HG02885 (cell line): ENCODE data around the gene OVCA2.
A peak's percentile ranks its signal among the peaks of the same experiment; 100 is the strongest.

Source experiments
- ATAC-seq: cut with Tn5 transposase; IDR thresholded peaks from one replicate; pipeline ENCODE4 v1.9.1; 2021; ENCODE audit warnings: mild to moderate bottlenecking; ENCODE audit not compliant: unreplicated experiment, poor library complexity

The OVCA2 gene

GRCh38 chr17:2081564-2081963 lies 39.7 kb downstream of the OVCA2 start:
- no peak for ATAC-seq

- ATAC-seq, result no peak
These were observed 40.4 kb downstream of the OVCA2 start for GRCh38 chr17:2082003-2082781.

DNA sequence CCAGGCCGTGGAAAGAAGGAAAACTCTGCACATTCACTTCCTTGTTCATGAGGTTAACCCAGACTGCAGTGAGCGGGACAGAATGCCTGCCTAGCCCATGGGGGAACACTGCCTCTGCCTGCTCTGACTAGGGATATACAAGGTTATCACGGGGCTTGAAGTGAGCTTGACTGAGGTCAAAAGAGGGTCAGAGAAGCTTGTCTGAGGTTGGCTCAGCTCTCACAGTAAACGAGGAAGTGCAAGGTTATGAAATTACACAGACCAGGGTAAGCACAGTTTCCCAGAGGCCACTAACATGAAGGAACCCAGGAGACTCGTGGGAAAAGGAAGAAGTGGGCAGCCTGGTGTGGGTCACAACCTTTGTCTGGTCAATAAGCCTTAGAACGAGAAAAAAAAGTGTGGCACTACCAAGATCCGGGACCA lies 41.8 kb downstream of the OVCA2 start:
- peak; percentile 53 for ATAC-seq

DNA sequence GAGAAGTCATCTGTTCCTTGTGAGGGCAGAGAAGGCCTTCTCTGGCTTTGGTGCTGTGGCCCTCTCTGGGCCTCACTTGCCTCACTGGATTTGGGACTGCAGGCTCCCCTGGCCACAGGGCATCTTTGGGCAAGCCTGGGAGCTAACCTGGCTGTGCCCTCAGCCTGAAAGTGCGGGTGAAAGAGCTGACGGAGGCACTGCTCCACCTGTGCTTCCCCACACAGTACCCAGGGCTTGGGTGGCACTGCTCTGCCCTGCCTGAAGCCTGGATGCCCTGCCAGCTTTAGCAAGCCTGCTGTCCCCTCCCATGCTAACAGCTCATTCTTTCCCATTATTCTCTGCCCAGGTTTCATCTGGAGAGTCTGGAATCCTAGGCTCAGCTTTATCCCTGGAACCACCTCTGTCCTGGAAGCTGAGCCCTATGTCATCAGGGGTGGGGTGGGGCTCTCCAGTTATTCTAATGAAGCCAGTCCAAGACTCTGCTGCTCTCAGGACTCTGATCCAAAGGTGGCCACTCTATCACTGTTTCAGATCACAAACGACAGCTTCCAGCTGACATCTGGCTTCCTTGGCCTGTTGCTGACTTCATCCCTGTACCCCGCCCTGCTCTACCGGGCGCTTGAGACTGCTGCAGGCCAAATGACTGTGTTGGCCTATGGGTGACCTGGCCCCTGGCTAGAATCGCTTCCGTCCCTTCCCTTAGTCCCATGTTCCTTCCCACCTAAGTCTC lies 42.4 kb downstream of the OVCA2 start:
- no peak for ATAC-seq

- no peak for ATAC-seq
These were observed 43.2 kb downstream of the OVCA2 start for GRCh38 chr17:2084766-2085647.

- ATAC-seq, result no peak
These were observed 43.8 kb downstream of the OVCA2 start for GRCh38 chr17:2085648-2085949.

DNA sequence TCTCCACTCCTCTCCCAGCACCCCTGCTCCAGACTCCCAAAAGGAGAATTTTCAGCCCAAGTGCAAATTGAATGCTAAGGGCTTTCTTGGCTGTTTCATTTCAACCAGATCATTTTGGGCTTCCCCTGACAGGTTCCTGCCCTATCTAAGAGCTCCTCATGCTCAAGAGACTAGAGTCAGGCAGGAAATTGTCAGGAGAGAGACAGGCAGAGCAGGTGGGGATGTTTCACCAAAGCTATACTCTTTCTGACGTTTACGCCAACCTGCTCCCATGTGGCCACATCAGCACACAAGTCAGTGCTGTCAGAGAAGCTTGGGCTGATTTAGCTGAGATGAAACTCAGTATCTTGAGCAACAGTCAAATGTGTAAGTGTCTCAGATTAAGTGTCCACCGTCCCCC lies 44.5 kb downstream of the OVCA2 start:
- no peak for ATAC-seq

GRCh38 chr17:2087597-2088211 lies 45.9 kb downstream of the OVCA2 start:
- ATAC-seq, result peak; percentile 39

DNA sequence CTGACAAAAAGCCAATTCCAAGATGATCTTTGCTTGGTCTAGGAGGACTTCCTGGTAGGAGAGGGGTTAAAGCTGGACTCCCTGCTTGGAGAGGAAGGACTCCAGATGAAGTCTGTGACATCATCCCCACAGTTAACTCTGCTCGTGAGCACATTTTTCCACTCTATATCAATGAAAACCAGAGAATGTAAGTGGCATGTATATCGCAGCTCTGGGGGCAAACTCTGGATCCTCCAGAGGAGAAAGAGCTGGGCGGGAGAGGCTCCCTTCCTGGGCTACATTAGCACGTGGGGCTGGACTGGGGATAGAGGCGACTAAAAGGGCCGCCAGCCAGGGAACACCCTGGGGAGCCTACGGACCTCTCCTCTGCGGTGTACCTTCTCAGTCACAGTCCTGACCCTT lies 47.2 kb downstream of the OVCA2 start:
- ATAC-seq, result peak; percentile 20

- ATAC-seq, result no peak
These were observed 48.4 kb downstream of the OVCA2 start for GRCh38 chr17:2090210-2090641.

DNA sequence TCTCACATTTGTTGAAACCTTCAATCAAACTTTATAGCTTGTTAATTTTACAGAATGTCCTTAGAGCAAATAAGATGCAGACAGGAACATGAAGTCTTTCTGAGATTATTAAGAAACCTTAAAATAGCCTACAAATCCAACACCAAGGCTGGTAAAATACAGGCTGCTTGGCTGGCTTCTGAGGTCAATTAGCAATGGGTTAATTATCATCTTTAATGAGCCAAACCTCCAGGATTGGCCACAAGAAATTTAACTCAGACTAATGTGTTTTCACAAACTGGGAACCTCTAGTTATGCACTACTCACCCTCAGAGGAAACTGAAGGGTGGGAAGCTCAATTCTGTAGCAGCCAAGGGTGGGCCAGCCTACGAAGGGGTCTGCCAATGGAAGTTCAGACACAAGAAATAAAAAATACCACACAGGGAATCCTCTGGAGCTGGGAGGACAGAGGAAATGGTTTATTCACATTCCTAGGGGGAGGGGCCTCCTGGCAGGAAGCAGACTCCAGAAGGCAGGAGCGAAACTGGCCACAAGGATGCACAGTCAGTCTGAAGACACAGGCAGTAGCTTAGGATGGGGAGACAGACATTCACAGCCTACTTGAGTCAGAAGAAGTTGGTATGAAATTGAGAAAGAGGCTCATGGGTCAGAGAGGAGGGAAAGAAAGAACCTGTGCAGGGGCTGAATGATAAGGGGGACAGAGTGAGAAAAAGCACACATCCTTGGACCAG lies 49.1 kb downstream of the OVCA2 start:
- no peak for ATAC-seq

DNA sequence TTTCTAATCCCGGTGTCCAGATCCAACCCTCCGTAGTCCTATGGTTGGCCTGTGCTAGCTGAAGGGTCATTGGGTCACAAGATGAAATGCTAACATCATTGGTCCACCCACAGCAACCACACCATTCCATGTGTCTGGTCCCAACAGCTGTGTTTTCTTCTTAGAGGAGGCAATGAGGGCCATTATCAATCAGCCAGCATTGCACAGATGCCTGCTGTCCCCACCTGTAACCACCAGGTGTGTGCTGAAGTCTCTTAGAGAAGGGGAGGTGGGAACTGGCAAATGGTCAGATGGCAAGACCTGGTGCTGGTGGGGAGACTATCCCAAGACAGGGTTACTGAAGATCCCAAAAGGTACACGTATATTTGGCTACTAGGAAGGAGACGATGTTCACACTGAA lies 50.4 kb downstream of the OVCA2 start:
- no peak for ATAC-seq
